DOHH2 (cell line): ENCODE measurements around the gene FGGY.

Experiments used
- H3F3A ChIP-seq: fragments of 200-600 bp; sonication (generic), shearing (Covaris generic); 2 replicates; pipeline ENCODE4 v1.6.0; 2016; ENCODE audit warnings: antibody characterized with exemption, mild to moderate bottlenecking; ENCODE audit not compliant: control insufficient read depth, insufficient read depth
- H3K27ac ChIP-seq: fragments of 200-600 bp; sonication (generic); 2 replicates; pipeline ENCODE4 v1.5.1; 2014; ENCODE audit warnings: low read depth, mild to moderate bottlenecking, low read length, moderate library complexity
- H3K27me3 ChIP-seq: fragments of 200-600 bp; sonication (generic); 2 replicates; pipeline ENCODE4 v1.6.1; 2014; ENCODE audit warnings: mild to moderate bottlenecking, low read length, mixed read lengths; ENCODE audit not compliant: control insufficient read depth
- H3K36me3 ChIP-seq: fragments of 200-600 bp; sonication (generic); 2 replicates; pipeline ENCODE4 v1.6.1; 2014; ENCODE audit warnings: mild to moderate bottlenecking, low read length, moderate library complexity, mixed read lengths; ENCODE audit not compliant: control insufficient read depth
- H3K4me1 ChIP-seq: fragments of 200-600 bp; sonication (generic); 2 replicates; pipeline ENCODE4 v1.6.1; 2014; ENCODE audit warnings: mild to moderate bottlenecking, low read length, mixed read lengths; ENCODE audit not compliant: control insufficient read depth
- H3K4me2 ChIP-seq: fragments of 200-600 bp; sonication (generic); 2 replicates; pipeline ENCODE4 v1.6.0; 2014; ENCODE audit warnings: mild to moderate bottlenecking, low read length, moderate library complexity
- H3K4me3 ChIP-seq: fragments of 200-600 bp; sonication (generic); 2 replicates; pipeline ENCODE4 v1.5.1; 2014; ENCODE audit warnings: mild to moderate bottlenecking, low read length, mixed read lengths
- H3K79me2 ChIP-seq: fragments of 200-600 bp; sonication (generic); 2 replicates; pipeline ENCODE4 v1.6.1; 2014; ENCODE audit warnings: mild to moderate bottlenecking, low read length, mixed read lengths; ENCODE audit not compliant: control insufficient read depth
- H3K9me2 ChIP-seq: fragments of 200-600 bp; sonication (generic); replicated peaks from 2 replicates; pipeline ENCODE4 v1.6.1; 2014; ENCODE audit warnings: mild to moderate bottlenecking, low read length, mixed read lengths; ENCODE audit not compliant: control insufficient read depth
- H3K9me3 ChIP-seq: fragments of 200-600 bp; sonication (generic); 2 replicates; pipeline ENCODE4 v1.6.1; 2014; ENCODE audit warnings: antibody characterized with exemption, low read length, mixed read lengths; ENCODE audit not compliant: control insufficient read depth, insufficient read depth
- H4K20me1 ChIP-seq: fragments of 200-600 bp; sonication (generic); 2 replicates; pipeline ENCODE4 v1.6.0; 2014; ENCODE audit warnings: low read depth, mild to moderate bottlenecking, antibody characterized with exemption, low read length, moderate library complexity; ENCODE audit not compliant: control insufficient read depth, insufficient read depth
- CTCF ChIP-seq: fragments of 200-600 bp; sonication (generic); IDR thresholded peaks from one replicate; pipeline ENCODE4 v1.5.1; 2014; ENCODE audit warnings: antibody characterized with exemption, mild to moderate bottlenecking, low read depth, low read length; ENCODE audit not compliant: poor library complexity, severe bottlenecking
- EZH2phosphoT487 ChIP-seq: fragments of 200-600 bp; sonication (generic); IDR thresholded peaks from 2 replicates; pipeline ENCODE4 v1.6.1; 2017; ENCODE audit warnings: borderline replicate concordance, mild to moderate bottlenecking, antibody characterized with exemption, low read length, moderate library complexity, mixed read lengths

Gene FGGY

DNA sequence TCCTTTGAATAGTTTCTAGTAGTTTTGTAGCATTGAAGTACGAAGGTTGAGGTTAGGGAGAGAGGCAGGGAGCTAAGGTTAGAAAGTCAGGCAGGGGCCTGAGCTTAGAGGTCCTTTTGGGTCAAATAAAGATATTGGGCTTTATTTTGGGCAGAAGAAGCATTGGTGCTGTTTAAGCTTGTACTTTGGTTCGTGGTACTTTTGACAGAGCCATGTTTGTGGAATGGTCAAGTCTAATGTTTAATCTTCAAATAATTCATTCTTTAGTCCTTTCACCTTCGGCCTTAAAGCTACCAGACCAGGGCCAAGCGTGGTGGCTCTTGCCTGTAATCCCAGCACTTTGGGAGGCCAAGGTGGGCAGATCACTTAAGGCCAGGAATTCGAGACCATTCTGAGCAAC lies 12.5 kb downstream of the FGGY start:
- Histone ChIP-seq H4K20me1 (no peaks in the 10 kb centered on the region), H3K4me1 (no peaks in the 10 kb centered on the region), H3K79me2 (no peaks in the 10 kb centered on the region), H3K9me2 (no peaks in the 10 kb centered on the region), H3K27me3 (no peaks in the 10 kb centered on the region), H3F3A (no peaks in the 10 kb centered on the region), H3K27ac (no peak overlapping the region), H3K9me3 (peaks cover 10% of the 10 kb centered on the region; the same call in 1 of the 2 replicates), H3K4me2 (no peak overlapping the region), H3K4me3 (no peak overlapping the region), H3K36me3 (no peaks in the 10 kb centered on the region)
- no peak for TF ChIP-seq EZH2phosphoT487
- no peak for TF ChIP-seq CTCF

DNA sequence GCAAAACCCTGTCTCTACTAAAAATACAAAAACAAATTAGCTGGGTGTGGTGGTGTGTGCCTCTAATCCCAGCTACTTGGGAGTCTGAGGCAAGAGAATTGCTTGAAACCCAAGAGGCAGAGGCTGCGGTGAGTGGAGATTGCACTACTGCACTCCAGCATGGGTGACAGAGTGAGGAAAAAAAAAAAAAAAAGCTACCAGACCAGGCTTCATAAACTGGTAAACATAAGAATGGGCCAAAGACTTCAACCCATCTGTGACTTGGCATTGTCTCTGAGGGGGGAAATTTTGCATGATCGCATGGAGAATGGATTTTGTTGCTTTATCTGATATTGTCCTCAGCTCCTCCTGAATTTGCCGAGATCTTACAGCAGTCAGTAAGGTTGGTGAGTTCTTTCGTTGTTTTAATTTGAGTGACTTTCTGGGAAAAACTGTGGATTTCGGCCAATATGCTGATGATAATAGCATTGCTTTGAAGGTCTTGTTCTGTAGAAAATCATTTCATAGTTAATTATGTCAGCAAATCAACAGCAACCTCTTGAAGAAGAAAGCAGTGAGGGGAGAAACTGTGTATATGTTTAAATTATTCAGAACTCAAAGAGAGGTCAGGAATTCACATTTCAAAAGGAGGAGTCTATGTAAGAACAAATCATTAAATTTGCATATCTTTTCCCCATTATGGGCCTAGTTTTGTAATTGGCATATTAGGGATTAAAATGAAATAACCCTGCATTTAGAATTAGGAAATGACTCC lies 13.1 kb downstream of the FGGY start:
- TF ChIP-seq EZH2phosphoT487 = no peak
- no peak for TF ChIP-seq CTCF
- no peak overlapping the region for H3K4me3 ChIP-seq
- no peak overlapping the region for H3K4me2 ChIP-seq
- H3K36me3 ChIP-seq = no peaks in the 10 kb centered on the region
- H3K4me1 ChIP-seq = no peaks in the 10 kb centered on the region
- no peaks in the 10 kb centered on the region for H3K27me3 ChIP-seq
- peaks cover 9% of the 10 kb centered on the region; the same call in 1 of the 2 replicates for H3K9me3 ChIP-seq
- H3K79me2 ChIP-seq = no peaks in the 10 kb centered on the region
- no peak overlapping the region for H3K27ac ChIP-seq
- H3F3A ChIP-seq = no peaks in the 10 kb centered on the region
- no peaks in the 10 kb centered on the region for H4K20me1 ChIP-seq
- no peaks in the 10 kb centered on the region for H3K9me2 ChIP-seq

- H3K27ac ChIP-seq = no peak overlapping the region
Measured at GRCh38 chr1:59310549-59311250, 13.8 kb downstream of the FGGY start.

More at GRCh38 chr1:59310549-59311250, 13.8 kb downstream of the FGGY start:
- no peaks in the 10 kb centered on the region for H3K36me3 ChIP-seq
- no peaks in the 10 kb centered on the region for H3K4me1 ChIP-seq
- H3F3A ChIP-seq = no peaks in the 10 kb centered on the region
- H3K79me2 ChIP-seq = no peaks in the 10 kb centered on the region
- H3K9me2 ChIP-seq = no peaks in the 10 kb centered on the region
- peaks cover 3% of the 10 kb centered on the region; the same call in 1 of the 2 replicates for H3K9me3 ChIP-seq
- H4K20me1 ChIP-seq = no peaks in the 10 kb centered on the region
- TF ChIP-seq CTCF = no peak
- TF ChIP-seq EZH2phosphoT487 = no peak
- H3K4me3 ChIP-seq = no peak overlapping the region
- no peak overlapping the region for H3K4me2 ChIP-seq
- H3K27me3 ChIP-seq = no peaks in the 10 kb centered on the region
